ENCODE measurements around the gene TIPARP. TPM values are rescaled to one million over a fixed set of nuclear protein-coding genes. Genes with fewer than 3 reads are reported as not detected.

Gene TIPARP
- total and polyA plus RNA-seq, 12 donors = 13.8 to 74.6 (median 23.1) TPM

DNA sequence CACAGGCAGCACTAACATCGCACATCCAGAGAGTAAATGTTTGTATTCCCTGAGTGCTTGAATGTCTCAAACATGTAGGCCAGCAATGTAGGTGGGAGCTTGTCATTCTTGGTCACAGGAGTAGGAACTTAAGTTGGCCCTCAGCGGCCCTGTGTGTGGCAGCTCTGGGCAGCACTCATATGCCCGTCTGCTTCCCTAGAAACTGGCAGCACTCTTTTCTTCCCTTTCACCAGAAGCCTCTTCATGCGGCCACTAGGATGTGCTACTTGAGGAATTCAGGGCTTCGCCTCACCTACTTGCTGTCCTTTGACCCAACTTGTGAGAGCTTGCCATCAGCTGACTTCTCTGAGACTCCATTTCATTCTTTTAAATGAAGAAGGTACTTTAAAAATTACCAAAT, 69.5 kb downstream of the TIPARP start:
- Histone ChIP-seq H3K27me3 (no peaks in the 10 kb centered on the region), H3K27ac (no peak overlapping the region), H3K36me3 (no peaks in the 10 kb centered on the region), H3K4me1 (no peaks in the 10 kb centered on the region), H3K9me3 (peaks cover 0 to 9% (median 0%) of the 10 kb centered on the region in 11 donors), H3K4me3 (no peak overlapping the region)
- TF ChIP-seq, protein P1, sequence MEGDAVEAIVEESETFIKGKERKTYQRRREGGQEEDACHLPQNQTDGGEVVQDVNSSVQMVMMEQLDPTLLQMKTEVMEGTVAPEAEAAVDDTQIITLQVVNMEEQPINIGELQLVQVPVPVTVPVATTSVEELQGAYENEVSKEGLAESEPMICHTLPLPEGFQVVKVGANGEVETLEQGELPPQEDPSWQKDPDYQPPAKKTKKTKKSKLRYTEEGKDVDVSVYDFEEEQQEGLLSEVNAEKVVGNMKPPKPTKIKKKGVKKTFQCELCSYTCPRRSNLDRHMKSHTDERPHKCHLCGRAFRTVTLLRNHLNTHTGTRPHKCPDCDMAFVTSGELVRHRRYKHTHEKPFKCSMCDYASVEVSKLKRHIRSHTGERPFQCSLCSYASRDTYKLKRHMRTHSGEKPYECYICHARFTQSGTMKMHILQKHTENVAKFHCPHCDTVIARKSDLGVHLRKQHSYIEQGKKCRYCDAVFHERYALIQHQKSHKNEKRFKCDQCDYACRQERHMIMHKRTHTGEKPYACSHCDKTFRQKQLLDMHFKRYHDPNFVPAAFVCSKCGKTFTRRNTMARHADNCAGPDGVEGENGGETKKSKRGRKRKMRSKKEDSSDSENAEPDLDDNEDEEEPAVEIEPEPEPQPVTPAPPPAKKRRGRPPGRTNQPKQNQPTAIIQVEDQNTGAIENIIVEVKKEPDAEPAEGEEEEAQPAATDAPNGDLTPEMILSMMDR (IDR thresholded peaks at IDR 0.05) = no peak
- ATAC-seq (no peak), DNase-seq (no peak)
- WGBS, 2 donors = 89 to 92% methylated on average over 5 of the region's 5 CpGs
- intact Hi-C loops (cut with DNase I) = no loop called here

DNA sequence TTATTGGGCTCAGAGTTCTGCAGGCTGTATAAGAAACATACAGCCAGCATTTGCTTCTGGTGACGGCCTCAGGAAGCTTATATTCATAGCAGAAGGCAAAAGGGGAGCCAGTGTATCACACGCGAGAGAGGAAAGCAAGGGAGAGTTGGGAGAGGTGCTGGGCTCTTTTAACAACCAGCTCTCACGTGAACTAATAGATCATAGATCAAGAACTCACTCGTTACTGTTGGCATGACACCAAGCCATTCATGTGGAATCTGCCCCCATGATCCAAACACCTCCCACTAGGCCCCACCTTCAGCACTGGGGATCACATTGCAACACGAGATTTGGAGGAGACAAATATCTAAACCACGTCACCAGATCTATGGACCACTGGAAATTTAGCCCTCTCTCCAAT, 70.2 kb downstream of the TIPARP start:
- TF ChIP-seq, protein P1 (IDR thresholded peaks at IDR 0.05) = no peak
- Histone ChIP-seq H3K9me3 (peaks cover 0 to 9% (median 0%) of the 10 kb centered on the region in 11 donors), H3K36me3 (no peaks in the 10 kb centered on the region), H3K4me1 (no peaks in the 10 kb centered on the region), H3K27ac (no peak overlapping the region), H3K27me3 (no peaks in the 10 kb centered on the region), H3K4me3 (no peak overlapping the region)
- 87% methylated on average over 7 of the region's 7 CpGs for WGBS, 2 donors
- intact Hi-C loops (cut with DNase I) = no loop called here
- DNase-seq = no peak
- ATAC-seq = no peak

DNA sequence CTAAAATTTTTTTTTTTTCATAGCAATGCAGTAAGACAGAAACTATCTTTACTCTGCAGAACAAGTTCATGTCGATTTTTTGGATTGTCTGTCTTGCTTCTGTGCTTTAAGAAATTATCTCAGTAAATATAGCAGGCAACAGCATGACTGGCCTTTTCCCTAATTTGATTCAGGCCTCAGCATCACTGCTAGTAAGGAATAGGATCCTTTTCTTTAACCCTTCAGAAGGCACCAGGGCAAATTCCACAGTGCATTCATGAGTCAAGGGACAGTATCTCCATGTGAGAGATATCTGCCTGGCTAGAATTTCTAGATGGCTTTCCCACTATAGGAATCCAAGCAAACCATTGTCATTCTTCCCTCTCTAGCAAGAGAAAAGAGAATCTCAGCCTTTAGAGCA, 71.4 kb downstream of the TIPARP start:
- 64 to 67% methylated on average over 1 of the region's 1 CpG for WGBS, 2 donors
- Histone ChIP-seq H3K36me3 (no peaks in the 10 kb centered on the region), H3K9me3 (peaks cover 0 to 9% (median 0%) of the 10 kb centered on the region in 11 donors), H3K27ac (no peak overlapping the region), H3K4me1 (peaks cover 0 to 7% (median 0%) of the 10 kb centered on the region in 9 donors), H3K27me3 (peaks cover 0 to 5% (median 0%) of the 10 kb centered on the region in 7 donors), H3K4me3 (no peak overlapping the region)
- ATAC-seq = no peak
- TF ChIP-seq, protein P1 (IDR thresholded peaks at IDR 0.05) = no peak
- DNase-seq = no peak
- intact Hi-C loops (cut with DNase I) = no loop called here

DNA sequence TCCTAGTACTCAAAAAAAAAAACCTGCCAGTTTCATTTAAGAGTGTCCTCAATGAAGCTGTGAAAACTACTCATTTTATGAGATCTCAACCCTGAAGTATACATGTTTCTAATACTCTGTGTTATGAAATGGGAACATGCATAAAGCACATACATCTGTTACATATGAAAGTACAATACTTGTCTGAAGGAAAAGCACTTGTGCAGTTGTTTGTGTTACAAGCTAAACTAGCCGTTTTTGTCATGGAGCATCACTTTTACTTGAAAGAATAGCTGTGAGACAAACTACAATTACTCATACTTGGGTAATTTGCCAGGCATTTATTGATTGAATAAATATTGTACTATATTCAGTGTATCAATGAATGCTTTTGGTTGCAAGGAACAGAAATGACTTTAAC, 72.7 kb downstream of the TIPARP start:
- no peak overlapping the region for H3K27ac ChIP-seq
- peaks cover 0 to 9% (median 0%) of the 10 kb centered on the region in 11 donors for H3K9me3 ChIP-seq
- no peak overlapping the region for H3K4me3 ChIP-seq
- peaks cover 0 to 15% (median 4%) of the 10 kb centered on the region in 9 donors for H3K4me1 ChIP-seq
- DNase-seq (no peak), ATAC-seq (no peak)
- intact Hi-C loops (cut with DNase I) = no loop called here
- H3K27me3 ChIP-seq = peaks cover 0 to 7% (median 0%) of the 10 kb centered on the region in 7 donors
- H3K36me3 ChIP-seq = no peaks in the 10 kb centered on the region
- WGBS, 2 donors = 81 to 84% methylated on average over 1 of the region's 1 CpG
- TF ChIP-seq, protein P1 (IDR thresholded peaks at IDR 0.05) = no peak

All from heart right ventricle (tissue), 16 donors.